H9 (cell line): ENCODE data around the gene ATP8A2. TPM values are rescaled to one million over a fixed set of nuclear protein-coding genes. Genes with fewer than 3 reads are reported as not detected.

Experiments used
- DNase-seq: peaks from one replicate; pipeline ENCODE4 v3.0.0-alpha.2; 2017
- H2AFZ ChIP-seq: one replicate; pipeline ENCODE4 v1.6.1; 2013; ENCODE audit warnings: mild to moderate bottlenecking, low read length, control low read depth, moderate library complexity
- H2AK5ac ChIP-seq: 2 replicates; pipeline ENCODE4 v1.6.1; 2013; ENCODE audit warnings: low read length, control low read depth, mixed read lengths; ENCODE audit not compliant: insufficient read length
- H2BK120ac ChIP-seq: one replicate; pipeline ENCODE4 v1.6.1; 2013; ENCODE audit warnings: low read depth, mild to moderate bottlenecking, low read length, control low read depth, inconsistent platforms; ENCODE audit not compliant: poor library complexity, severe bottlenecking
- H2BK12ac ChIP-seq: 2 replicates; pipeline ENCODE4 v1.6.1; 2013; ENCODE audit warnings: low read length, control low read depth, mixed read lengths, low read depth; ENCODE audit not compliant: insufficient read length
- H2BK15ac ChIP-seq: 2 replicates; pipeline ENCODE4 v1.6.1; 2013; ENCODE audit warnings: low read depth, low read length, control low read depth
- H2BK20ac ChIP-seq: one replicate; pipeline ENCODE4 v1.6.1; 2013; ENCODE audit warnings: low read depth, mild to moderate bottlenecking, low read length, control low read depth, inconsistent platforms; ENCODE audit not compliant: poor library complexity, severe bottlenecking
- H2BK5ac ChIP-seq: 2 replicates; pipeline ENCODE4 v1.6.1; 2013; ENCODE audit warnings: low read length, control low read depth, mixed read lengths; ENCODE audit not compliant: insufficient read length
- H3K14ac ChIP-seq: 2 replicates; pipeline ENCODE4 v1.6.1; 2013; ENCODE audit warnings: low read length, control low read depth; ENCODE audit not compliant: insufficient read depth
- H3K18ac ChIP-seq: 2 replicates; pipeline ENCODE4 v1.6.1; 2013; ENCODE audit warnings: low read depth, mild to moderate bottlenecking, mixed read lengths, low read length, control low read depth; ENCODE audit not compliant: insufficient read length
- H3K23ac ChIP-seq: 2 replicates; pipeline ENCODE4 v1.6.1; 2013; ENCODE audit warnings: low read length, control low read depth, mixed read lengths, low read depth; ENCODE audit not compliant: insufficient read length
- H3K23me2 ChIP-seq: 2 replicates; pipeline ENCODE4 v1.6.1; 2013; ENCODE audit warnings: low read depth, mild to moderate bottlenecking, mixed read lengths, low read length, control low read depth; ENCODE audit not compliant: insufficient read length, poor library complexity, severe bottlenecking
- H3K27ac ChIP-seq: 2 replicates; pipeline ENCODE4 v1.5.1; 2013; ENCODE audit warnings: low read length, control low read depth, mixed read lengths, low read depth; ENCODE audit not compliant: insufficient read length
- H3K27me3 ChIP-seq: 2 replicates; pipeline ENCODE4 v1.6.1; 2013; ENCODE audit warnings: low read length, control low read depth, inconsistent platforms; ENCODE audit not compliant: insufficient read depth
- H3K4ac ChIP-seq: 2 replicates; pipeline ENCODE4 v1.6.1; 2013; ENCODE audit warnings: low read depth, mild to moderate bottlenecking, control low read depth, inconsistent platforms, low read length, moderate library complexity
- H3K4me1 ChIP-seq: 2 replicates; pipeline ENCODE4 v1.6.1; 2013; ENCODE audit warnings: low read length, control low read depth, inconsistent platforms; ENCODE audit not compliant: insufficient read depth
- H3K4me2 ChIP-seq: 2 replicates; pipeline ENCODE4 v1.6.1; 2013; ENCODE audit warnings: low read length, control low read depth, mixed read lengths; ENCODE audit not compliant: insufficient read length, insufficient read depth
- H3K56ac ChIP-seq: 2 replicates; pipeline ENCODE4 v1.6.1; 2013; ENCODE audit warnings: low read depth, mild to moderate bottlenecking, mixed read lengths, low read length, control low read depth; ENCODE audit not compliant: insufficient read length
- H3K79me1 ChIP-seq: 2 replicates; pipeline ENCODE4 v1.6.1; 2013; ENCODE audit warnings: low read depth, mild to moderate bottlenecking, moderate library complexity, low read length, control low read depth, inconsistent platforms; ENCODE audit not compliant: insufficient read depth, poor library complexity, severe bottlenecking
- H3K79me2 ChIP-seq: 2 replicates; pipeline ENCODE4 v1.6.1; 2013; ENCODE audit warnings: low read length, control low read depth, inconsistent platforms; ENCODE audit not compliant: insufficient read depth
- H3K9ac ChIP-seq: 2 replicates; pipeline ENCODE4 v1.6.1; 2013; ENCODE audit warnings: low read length, control low read depth, mixed read lengths; ENCODE audit not compliant: insufficient read length; ENCODE audit errors: extremely low read depth
- H3K9me3 ChIP-seq: one replicate; pipeline ENCODE4 v1.6.1; 2013; ENCODE audit warnings: low read depth, low read length, inconsistent platforms; ENCODE audit not compliant: control insufficient read depth
- H3T11ph ChIP-seq: one replicate; pipeline ENCODE4 v1.6.1; 2013; ENCODE audit warnings: mild to moderate bottlenecking, low read length, control low read depth, inconsistent platforms
- H4K20me1 ChIP-seq: one replicate; pipeline ENCODE4 v1.6.1; 2013; ENCODE audit not compliant: control insufficient read depth, insufficient read length, insufficient read depth
- H4K5ac ChIP-seq: 2 replicates; pipeline ENCODE4 v1.6.1; 2013; ENCODE audit warnings: low read depth, mild to moderate bottlenecking, mixed read lengths, low read length, control low read depth; ENCODE audit not compliant: insufficient read length
- H4K8ac ChIP-seq: replicated peaks from 2 replicates; pipeline ENCODE4 v1.6.1; 2013; ENCODE audit warnings: low read length, control low read depth, mixed read lengths, low read depth; ENCODE audit not compliant: insufficient read length
- H4K91ac ChIP-seq: 2 replicates; pipeline ENCODE4 v1.6.1; 2013; ENCODE audit warnings: low read depth, mild to moderate bottlenecking, moderate library complexity, mixed read lengths, low read length, control low read depth; ENCODE audit not compliant: insufficient read length
- H3K27ac Mint-ChIP-seq, 3 experiments: 2 replicates in 2 of 3; 3 replicates in 1 of 3; pipeline ENCODE4 v1.8.0; 2020 to 2021; ENCODE audit warnings: mixed read lengths in 3 of 3, mild to moderate bottlenecking in 1 of 3, moderate library complexity in 1 of 3
- H3K27me3 Mint-ChIP-seq: 2 replicates; pipeline ENCODE4 v1.8.0; 2021; ENCODE audit warnings: low read depth, mild to moderate bottlenecking, moderate library complexity, mixed read lengths
- H3K36me3 Mint-ChIP-seq, 3 experiments: 2 replicates in 2 of 3; 3 replicates in 1 of 3; pipeline ENCODE4 v1.8.0; 2020 to 2021; ENCODE audit warnings: low read depth in 3 of 3, mixed read lengths in 3 of 3; ENCODE audit not compliant: insufficient read depth in 1 of 3
- H3K4me1 Mint-ChIP-seq, 2 experiments: 2 replicates each; pipeline ENCODE4 v1.8.0; 2020; ENCODE audit warnings: mixed read lengths in 2 of 2
- H3K4me3 Mint-ChIP-seq, 2 experiments: 2 replicates in 1 of 2; 3 replicates in 1 of 2; pipeline ENCODE4 v1.8.0; 2020 to 2021; ENCODE audit warnings: mild to moderate bottlenecking in 2 of 2, mixed read lengths in 2 of 2, moderate library complexity in 1 of 2
- H3K9me3 Mint-ChIP-seq, 2 experiments: 2 replicates in 1 of 2; 3 replicates in 1 of 2; pipeline ENCODE4 v1.8.0; 2020; ENCODE audit warnings: mild to moderate bottlenecking in 2 of 2, mixed read lengths in 2 of 2, moderate library complexity in 1 of 2
- WGBS: extraction: QIAGEN DNeasy Blood & Tissue Kit; methylation state at CpG from one replicate; pipeline ENCODE4 v1.1.7; 2013; ENCODE audit warnings: missing lambda C conversion rate, low lambda C conversion rate, mixed read lengths; ENCODE audit not compliant: insufficient read length; ENCODE audit errors: extremely low coverage; 5-methylcytosine and 5-hydroxymethylcytosine counted together
- total RNA-seq: library from RNA; stranded (reverse); gene quantifications from 2 replicates; pipeline ENCODE4 v1.2.1, GENCODE V29; 2021
- TF ChIP-seq, protein P1 (sequence below): fragments of 200-600 bp; sonication (generic); conservative IDR thresholded peaks from 3 replicates; pipeline ENCODE4 v1.8.0; 2021; ENCODE audit warnings: antibody characterized with exemption, mild to moderate bottlenecking

ATP8A2 gene
- total RNA-seq, 1 experiment from 2014 or later, result 18.2 TPM

DNA sequence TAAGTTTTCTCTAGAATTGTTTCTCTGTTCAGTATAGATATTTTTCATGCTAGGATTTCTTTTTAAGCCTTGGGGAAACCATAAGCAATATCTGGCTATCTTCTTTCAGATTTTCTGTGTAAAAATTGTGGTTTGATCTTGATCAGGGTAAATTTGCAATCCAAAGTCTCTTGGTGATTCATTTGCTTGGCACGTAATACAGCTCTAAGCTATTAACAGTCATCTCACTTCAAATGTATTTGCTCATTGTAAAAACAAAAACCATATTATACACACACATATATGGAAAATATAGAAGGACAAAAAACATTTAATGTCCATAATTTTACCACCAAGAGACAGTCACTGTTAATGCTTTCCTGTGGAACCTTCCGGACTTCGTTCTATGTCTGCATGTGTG, 489.1 kb downstream of the ATP8A2 start:
- Histone ChIP-seq H4K8ac (no peak overlapping the region), H3K4me1 (no peaks in the 10 kb centered on the region), H2AFZ (no peak overlapping the region), H3T11ph (no peak overlapping the region), H3K56ac (no peak overlapping the region), H3K79me1 (no peaks in the 10 kb centered on the region), H3K79me2 (no peaks in the 10 kb centered on the region), H3K27ac (no peak overlapping the region), H3K18ac (no peak overlapping the region), H3K4me2 (no peak overlapping the region), H4K5ac (no peak overlapping the region), H3K4ac (no peak overlapping the region), H3K27me3 (no peaks in the 10 kb centered on the region), H3K23ac (no peak overlapping the region), H2BK5ac (no peak overlapping the region), H4K20me1 (no peaks in the 10 kb centered on the region), H2BK120ac (no peak overlapping the region), H4K91ac (no peak overlapping the region), H3K9me3 (no peaks in the 10 kb centered on the region), H2BK12ac (no peak overlapping the region), H3K14ac (no peak overlapping the region), H3K9ac (no peak overlapping the region), H2BK20ac (no peak overlapping the region), H3K23me2 (no peaks in the 10 kb centered on the region), H2AK5ac (no peak overlapping the region), H2BK15ac (no peak overlapping the region)
- H3K27ac Mint-ChIP-seq, result no peak overlapping the region
- H3K36me3 Mint-ChIP-seq, result peaks cover 0 to 2% (median 0%) of the 10 kb centered on the region in 3 experiments; a peak in 3 of 7 replicates
- H3K27me3 Mint-ChIP-seq, result no peaks in the 10 kb centered on the region
- H3K9me3 Mint-ChIP-seq, result no peaks in the 10 kb centered on the region
- H3K4me1 Mint-ChIP-seq, result peaks cover 0 to 3% of the 10 kb centered on the region in 2 experiments; a peak in 1 of 4 replicates
- WGBS, result no CpG with 5 or more reads among the region's 3 CpGs
- H3K4me3 Mint-ChIP-seq, result no peak overlapping the region
- no peak for DNase-seq
- TF ChIP-seq, protein P1, sequence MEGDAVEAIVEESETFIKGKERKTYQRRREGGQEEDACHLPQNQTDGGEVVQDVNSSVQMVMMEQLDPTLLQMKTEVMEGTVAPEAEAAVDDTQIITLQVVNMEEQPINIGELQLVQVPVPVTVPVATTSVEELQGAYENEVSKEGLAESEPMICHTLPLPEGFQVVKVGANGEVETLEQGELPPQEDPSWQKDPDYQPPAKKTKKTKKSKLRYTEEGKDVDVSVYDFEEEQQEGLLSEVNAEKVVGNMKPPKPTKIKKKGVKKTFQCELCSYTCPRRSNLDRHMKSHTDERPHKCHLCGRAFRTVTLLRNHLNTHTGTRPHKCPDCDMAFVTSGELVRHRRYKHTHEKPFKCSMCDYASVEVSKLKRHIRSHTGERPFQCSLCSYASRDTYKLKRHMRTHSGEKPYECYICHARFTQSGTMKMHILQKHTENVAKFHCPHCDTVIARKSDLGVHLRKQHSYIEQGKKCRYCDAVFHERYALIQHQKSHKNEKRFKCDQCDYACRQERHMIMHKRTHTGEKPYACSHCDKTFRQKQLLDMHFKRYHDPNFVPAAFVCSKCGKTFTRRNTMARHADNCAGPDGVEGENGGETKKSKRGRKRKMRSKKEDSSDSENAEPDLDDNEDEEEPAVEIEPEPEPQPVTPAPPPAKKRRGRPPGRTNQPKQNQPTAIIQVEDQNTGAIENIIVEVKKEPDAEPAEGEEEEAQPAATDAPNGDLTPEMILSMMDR, result no peak
